Neural cell (in vitro differentiated cells): ENCODE results near the gene ACP6. TPM values are rescaled to one million over a fixed set of nuclear protein-coding genes. Genes with fewer than 3 reads are reported as not detected.

Source experiments
- H2AFZ ChIP-seq: fragments of 200-600, 300-800 bp; sonication (generic), shearing (Covaris generic); 2 replicates; pipeline ENCODE4 v1.6.0; 2014; ENCODE audit warnings: low read depth, mild to moderate bottlenecking, antibody characterized with exemption, low read length, moderate library complexity
- H3F3A ChIP-seq: fragments of 200-600 bp; shearing (Covaris generic); 2 replicates; pipeline ENCODE4 v1.6.1; 2016; ENCODE audit warnings: mild to moderate bottlenecking, moderate library complexity, mixed read lengths, antibody characterized with exemption, low read length; ENCODE audit not compliant: insufficient read depth, poor library complexity, severe bottlenecking
- H3K27ac ChIP-seq: fragments of 200-600, 300-800 bp; sonication (generic), shearing (Covaris generic); 2 replicates; pipeline ENCODE4 v1.5.1; 2014; ENCODE audit warnings: mild to moderate bottlenecking, low read length, moderate library complexity
- H3K27me3 ChIP-seq: fragments of 300-800, 200-600 bp; sonication (generic), shearing (Covaris generic); 2 replicates; pipeline ENCODE4 v1.6.0; 2014; ENCODE audit warnings: mild to moderate bottlenecking, low read depth, low read length, moderate library complexity; ENCODE audit not compliant: insufficient read depth
- H3K36me3 ChIP-seq: fragments of 300-800, 200-600 bp; sonication (generic), shearing (Covaris generic); 2 replicates; pipeline ENCODE4 v1.5.1; 2014; ENCODE audit warnings: mild to moderate bottlenecking, antibody characterized with exemption, low read length, moderate library complexity; ENCODE audit not compliant: insufficient read depth
- H3K4me2 ChIP-seq: fragments of 300-800, 200-600 bp; sonication (generic), shearing (Covaris generic); 2 replicates; pipeline ENCODE4 v1.6.0; 2014; ENCODE audit warnings: mild to moderate bottlenecking, low read length
- H3K4me3 ChIP-seq: fragments of 300-800, 200-600 bp; sonication (generic), shearing (Covaris generic); 2 replicates; pipeline ENCODE4 v1.5.1; 2014; ENCODE audit warnings: mild to moderate bottlenecking, low read length, moderate library complexity
- H3K79me2 ChIP-seq: fragments of 200-600 bp; shearing (Covaris generic); replicated peaks from 2 replicates; pipeline ENCODE4 v1.6.0; 2014; ENCODE audit warnings: mild to moderate bottlenecking, low read length, moderate library complexity; ENCODE audit not compliant: insufficient read depth
- H3K9ac ChIP-seq: fragments of 300-800, 200-600 bp; sonication (generic), shearing (Covaris generic); 2 replicates; pipeline ENCODE4 v1.6.1; 2016; ENCODE audit warnings: mild to moderate bottlenecking, low read length, mixed read lengths
- H3K9me2 ChIP-seq: fragments of 200-600 bp; shearing (Covaris generic); 2 replicates; pipeline ENCODE4 v1.6.1; 2016; ENCODE audit warnings: mild to moderate bottlenecking, low read length, mixed read lengths; ENCODE audit not compliant: insufficient read depth
- H3K9me3 ChIP-seq: fragments of 200-600, 300-800 bp; sonication (generic), shearing (Covaris generic); 2 replicates; pipeline ENCODE4 v1.6.1; 2016; ENCODE audit warnings: mild to moderate bottlenecking, mixed run types, low read length, moderate library complexity, mixed read lengths
- H4K20me1 ChIP-seq: fragments of 200-600 bp; shearing (Covaris generic); 2 replicates; pipeline ENCODE4 v1.6.1; 2016; ENCODE audit warnings: mild to moderate bottlenecking, mixed run types; ENCODE audit not compliant: insufficient read depth
- EP300 ChIP-seq: fragments of 450-650 bp; conservative IDR thresholded peaks from 2 replicates; pipeline ENCODE4 v1.6.1; 2014; ENCODE audit warnings: antibody characterized with exemption, mild to moderate bottlenecking, moderate library complexity; ENCODE audit not compliant: poor library complexity, severe bottlenecking
- EZH2 ChIP-seq: fragments of 200-600, 300-800 bp; shearing (Covaris generic), sonication (generic); IDR thresholded peaks from 2 replicates; pipeline ENCODE4 v1.6.1; 2014; ENCODE audit warnings: antibody characterized with exemption, low read length, borderline replicate concordance, mild to moderate bottlenecking; ENCODE audit not compliant: insufficient read depth, poor library complexity, severe bottlenecking
- MXI1 ChIP-seq: fragments of 450-650 bp; conservative IDR thresholded peaks from 2 replicates; pipeline ENCODE4 v1.6.1; 2014; ENCODE audit warnings: antibody characterized with exemption, mild to moderate bottlenecking; ENCODE audit not compliant: poor library complexity, severe bottlenecking
- POLR2AphosphoS5 ChIP-seq: IDR thresholded peaks from 2 replicates; pipeline ENCODE4 v1.6.1; 2012
- RAD21 ChIP-seq: fragments of 450-650 bp; conservative IDR thresholded peaks from 2 replicates; pipeline ENCODE4 v1.6.1; 2014; ENCODE audit warnings: antibody characterized with exemption, mild to moderate bottlenecking, moderate library complexity
- SMC3 ChIP-seq: fragments of 450-650 bp; conservative IDR thresholded peaks from 2 replicates; pipeline ENCODE4 v1.6.1; 2014; ENCODE audit warnings: antibody characterized with exemption, mild to moderate bottlenecking, moderate library complexity; ENCODE audit not compliant: poor library complexity
- TAF1 ChIP-seq: IDR thresholded peaks from 2 replicates; pipeline ENCODE4 v1.6.1; 2012; ENCODE audit warnings: low read depth
- polyA plus RNA-seq: library from polyadenylated mRNA; depleted of rRNA; stranded (reverse); fragments of >200 nt; gene quantifications from 2 replicates; pipeline ENCODE4 v1.2.3, GENCODE V29; 2014
- TF ChIP-seq, protein P1 (sequence below): fragments of 450-650 bp; IDR thresholded peaks from 2 replicates; pipeline ENCODE4 v1.5.1; 2014; ENCODE audit warnings: antibody characterized with exemption, mild to moderate bottlenecking, moderate library complexity; ENCODE audit not compliant: poor library complexity, severe bottlenecking
- TF ChIP-seq, protein P2 (sequence below): IDR thresholded peaks from 2 replicates; pipeline ENCODE4 v1.6.1; 2012; ENCODE audit warnings: borderline replicate concordance

The ACP6 gene
- polyA plus RNA-seq, 1 donor from 2014 or later, result 2.9 TPM

DNA sequence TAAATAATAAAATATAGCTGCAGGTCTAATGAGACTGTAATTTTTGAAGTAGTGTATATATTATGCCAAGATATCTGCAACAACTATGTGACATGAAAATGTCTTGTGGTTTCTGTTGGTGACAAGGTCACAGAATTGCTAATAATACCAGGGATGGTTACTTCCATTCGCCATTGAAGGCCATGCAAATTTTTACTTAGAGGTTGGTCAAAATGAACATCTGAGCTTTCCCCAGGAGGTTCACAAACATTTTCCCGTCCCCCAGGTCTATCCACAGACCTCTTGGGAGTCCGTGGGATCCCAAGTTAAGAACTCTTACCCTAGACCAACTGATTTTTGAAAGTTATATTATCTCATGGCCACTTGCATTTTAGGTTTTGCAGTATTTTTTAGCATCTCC lies 66.3 kb downstream of the ACP6 start:
- Histone ChIP-seq H3K9me3 (no peaks in the 10 kb centered on the region), H3K27ac (no peak overlapping the region), H2AFZ (no peak overlapping the region), H3K27me3 (no peaks in the 10 kb centered on the region), H3K9me2 (no peaks in the 10 kb centered on the region), H3K4me3 (no peak overlapping the region), H3K4me2 (no peak overlapping the region), H3K36me3 (peaks cover 4% of the 10 kb centered on the region), H3K9ac (no peak overlapping the region), H4K20me1 (no peaks in the 10 kb centered on the region), H3K79me2 (peaks cover 61% of the 10 kb centered on the region), H3F3A (peaks cover 2% of the 10 kb centered on the region)
- TF ChIP-seq, protein P1, sequence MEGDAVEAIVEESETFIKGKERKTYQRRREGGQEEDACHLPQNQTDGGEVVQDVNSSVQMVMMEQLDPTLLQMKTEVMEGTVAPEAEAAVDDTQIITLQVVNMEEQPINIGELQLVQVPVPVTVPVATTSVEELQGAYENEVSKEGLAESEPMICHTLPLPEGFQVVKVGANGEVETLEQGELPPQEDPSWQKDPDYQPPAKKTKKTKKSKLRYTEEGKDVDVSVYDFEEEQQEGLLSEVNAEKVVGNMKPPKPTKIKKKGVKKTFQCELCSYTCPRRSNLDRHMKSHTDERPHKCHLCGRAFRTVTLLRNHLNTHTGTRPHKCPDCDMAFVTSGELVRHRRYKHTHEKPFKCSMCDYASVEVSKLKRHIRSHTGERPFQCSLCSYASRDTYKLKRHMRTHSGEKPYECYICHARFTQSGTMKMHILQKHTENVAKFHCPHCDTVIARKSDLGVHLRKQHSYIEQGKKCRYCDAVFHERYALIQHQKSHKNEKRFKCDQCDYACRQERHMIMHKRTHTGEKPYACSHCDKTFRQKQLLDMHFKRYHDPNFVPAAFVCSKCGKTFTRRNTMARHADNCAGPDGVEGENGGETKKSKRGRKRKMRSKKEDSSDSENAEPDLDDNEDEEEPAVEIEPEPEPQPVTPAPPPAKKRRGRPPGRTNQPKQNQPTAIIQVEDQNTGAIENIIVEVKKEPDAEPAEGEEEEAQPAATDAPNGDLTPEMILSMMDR, result no peak
- TF ChIP-seq POLR2AphosphoS5 (no peak), EZH2 (no peak), MXI1 (no peak), SMC3 (no peak), RAD21 (no peak), TAF1 (no peak), EP300 (no peak)
- TF ChIP-seq, protein P2, sequence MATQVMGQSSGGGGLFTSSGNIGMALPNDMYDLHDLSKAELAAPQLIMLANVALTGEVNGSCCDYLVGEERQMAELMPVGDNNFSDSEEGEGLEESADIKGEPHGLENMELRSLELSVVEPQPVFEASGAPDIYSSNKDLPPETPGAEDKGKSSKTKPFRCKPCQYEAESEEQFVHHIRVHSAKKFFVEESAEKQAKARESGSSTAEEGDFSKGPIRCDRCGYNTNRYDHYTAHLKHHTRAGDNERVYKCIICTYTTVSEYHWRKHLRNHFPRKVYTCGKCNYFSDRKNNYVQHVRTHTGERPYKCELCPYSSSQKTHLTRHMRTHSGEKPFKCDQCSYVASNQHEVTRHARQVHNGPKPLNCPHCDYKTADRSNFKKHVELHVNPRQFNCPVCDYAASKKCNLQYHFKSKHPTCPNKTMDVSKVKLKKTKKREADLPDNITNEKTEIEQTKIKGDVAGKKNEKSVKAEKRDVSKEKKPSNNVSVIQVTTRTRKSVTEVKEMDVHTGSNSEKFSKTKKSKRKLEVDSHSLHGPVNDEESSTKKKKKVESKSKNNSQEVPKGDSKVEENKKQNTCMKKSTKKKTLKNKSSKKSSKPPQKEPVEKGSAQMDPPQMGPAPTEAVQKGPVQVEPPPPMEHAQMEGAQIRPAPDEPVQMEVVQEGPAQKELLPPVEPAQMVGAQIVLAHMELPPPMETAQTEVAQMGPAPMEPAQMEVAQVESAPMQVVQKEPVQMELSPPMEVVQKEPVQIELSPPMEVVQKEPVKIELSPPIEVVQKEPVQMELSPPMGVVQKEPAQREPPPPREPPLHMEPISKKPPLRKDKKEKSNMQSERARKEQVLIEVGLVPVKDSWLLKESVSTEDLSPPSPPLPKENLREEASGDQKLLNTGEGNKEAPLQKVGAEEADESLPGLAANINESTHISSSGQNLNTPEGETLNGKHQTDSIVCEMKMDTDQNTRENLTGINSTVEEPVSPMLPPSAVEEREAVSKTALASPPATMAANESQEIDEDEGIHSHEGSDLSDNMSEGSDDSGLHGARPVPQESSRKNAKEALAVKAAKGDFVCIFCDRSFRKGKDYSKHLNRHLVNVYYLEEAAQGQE, result no peak

DNA sequence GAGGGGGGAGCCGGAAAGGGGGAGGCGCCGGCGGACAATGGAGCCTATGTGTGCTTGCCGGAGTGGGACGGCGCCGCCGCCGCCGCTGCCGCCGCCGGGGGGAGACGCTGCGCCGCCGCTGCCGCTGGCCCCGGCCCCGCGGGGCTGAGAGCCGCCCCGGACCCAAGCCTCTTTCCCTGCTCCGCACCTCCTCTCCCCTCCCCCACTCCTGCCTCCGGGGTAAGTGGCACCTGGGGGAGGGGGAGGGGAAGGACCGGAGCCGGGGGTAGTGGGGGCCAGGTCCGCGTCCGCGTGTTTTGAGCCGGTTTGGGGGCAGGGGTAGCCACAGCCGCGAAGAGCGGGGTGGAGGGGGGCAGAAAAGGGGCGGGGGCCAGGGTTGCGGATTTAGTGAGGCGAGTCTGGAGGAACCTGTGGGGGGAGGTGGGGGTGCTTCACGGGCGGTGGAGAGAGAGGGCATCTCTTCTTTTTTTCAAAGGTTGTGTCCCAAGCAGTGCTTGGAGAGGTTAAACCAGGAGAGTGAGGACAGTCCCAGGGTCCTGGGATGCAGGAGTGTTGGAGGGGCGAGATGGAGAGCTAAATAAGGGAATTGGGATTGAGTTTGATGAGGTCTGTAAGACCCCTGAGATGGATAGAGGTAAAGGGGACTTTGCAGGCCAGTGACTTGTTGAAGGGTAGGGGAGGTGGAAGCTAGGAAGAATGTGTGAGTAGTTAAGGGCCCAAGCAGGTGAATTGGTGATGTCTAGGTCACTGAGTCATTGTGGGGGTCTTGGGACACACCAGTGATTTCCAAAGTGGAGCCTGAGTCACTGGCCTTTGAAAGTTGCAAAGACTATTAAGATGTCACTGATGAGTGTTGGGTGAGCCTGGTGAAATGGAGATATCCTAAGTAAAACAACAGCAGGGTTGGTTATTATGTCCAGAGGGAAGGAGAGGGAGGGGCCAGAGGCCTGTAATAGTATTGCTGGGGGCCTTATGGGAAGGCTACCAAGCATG lies 69.9 kb downstream of the ACP6 start:
- H3K9me2 ChIP-seq, result no peaks in the 10 kb centered on the region
- no peaks in the 10 kb centered on the region for H4K20me1 ChIP-seq
- no peaks in the 10 kb centered on the region for H3K36me3 ChIP-seq
- peaks cover 2% of the 10 kb centered on the region for H3F3A ChIP-seq
- H3K9me3 ChIP-seq, result no peaks in the 10 kb centered on the region
- no peaks in the 10 kb centered on the region for H3K27me3 ChIP-seq
- H3K4me3 ChIP-seq, result peak overlapping the region; percentile 71
- no peak overlapping the region for H2AFZ ChIP-seq
- H3K27ac ChIP-seq, result peak overlapping the region; percentile 59
- peak overlapping the region; percentile 74 for H3K9ac ChIP-seq
- TF ChIP-seq SMC3 (no peak), POLR2AphosphoS5 (no peak), RAD21 (no peak), MXI1 (no peak), EZH2 (no peak)
- TF ChIP-seq, protein P2, result no peak
- H3K79me2 ChIP-seq, result peaks cover 72% of the 10 kb centered on the region
- H3K4me2 ChIP-seq, result peak overlapping the region; percentile 79
